Natural killer cell (primary cell): ENCODE data around the gene TMC6. TPM values are rescaled to one million over a fixed set of nuclear protein-coding genes. Genes with fewer than 3 reads are reported as not detected.

Source experiments
- ATAC-seq, 3 donors: fragments of 150-1000 bp in 2 of 3; fragments of 200-7000 bp in 1 of 3; cut with Tn5 transposase; 1 replicate in 1 of 3; 2 replicates in 2 of 3; pipeline ENCODE4 v1.10.0; 2021; ENCODE audit warnings: mild to moderate bottlenecking in 2 of 3, moderate library complexity in 2 of 3
- DNase-seq, 2 donors: peaks; one replicate each; pipeline versions ENCODE4 v3.0.0 to v3.0.0-alpha.2; 2013 to 2021; ENCODE audit warnings: mixed read lengths in 1 of 2
- H3K27ac ChIP-seq: one replicate; pipeline ENCODE4 v1.5.1; 2013; ENCODE audit warnings: mild to moderate bottlenecking, low read length
- H3K27me3 ChIP-seq: one replicate; pipeline ENCODE4 v1.6.1; 2013; ENCODE audit warnings: low read length; ENCODE audit not compliant: control insufficient read depth, insufficient read depth
- H3K36me3 ChIP-seq: one replicate; pipeline ENCODE4 v1.6.1; 2013; ENCODE audit warnings: low read length; ENCODE audit not compliant: control insufficient read depth, insufficient read depth
- H3K4me1 ChIP-seq: one replicate; pipeline ENCODE4 v1.6.1; 2013; ENCODE audit warnings: low read length; ENCODE audit not compliant: control insufficient read depth, insufficient read depth
- H3K4me3 ChIP-seq: one replicate; pipeline ENCODE4 v1.5.1; 2013; ENCODE audit warnings: low read length
- H3K9me3 ChIP-seq: one replicate; pipeline ENCODE4 v1.6.1; 2013; ENCODE audit warnings: low read length; ENCODE audit not compliant: control insufficient read depth, insufficient read depth
- H3K27ac Mint-ChIP-seq, 2 donors: one replicate each; pipeline ENCODE4 v1.8.0; 2022; ENCODE audit warnings: mild to moderate bottlenecking in 2 of 2, mixed read lengths in 2 of 2, moderate library complexity in 1 of 2
- H3K27me3 Mint-ChIP-seq, 2 donors: one replicate each; pipeline ENCODE4 v1.8.0; 2022; ENCODE audit warnings: low read depth in 2 of 2, mixed read lengths in 2 of 2
- H3K36me3 Mint-ChIP-seq: one replicate; pipeline ENCODE4 v1.8.0; 2022; ENCODE audit warnings: mixed read lengths
- H3K4me1 Mint-ChIP-seq, 2 donors: one replicate each; pipeline ENCODE4 v1.8.0; 2022; ENCODE audit warnings: mixed read lengths in 2 of 2
- H3K4me3 Mint-ChIP-seq: one replicate; pipeline ENCODE4 v1.8.0; 2022; ENCODE audit warnings: mild to moderate bottlenecking, moderate library complexity, mixed read lengths
- H3K9me3 Mint-ChIP-seq, 2 donors: one replicate each; pipeline ENCODE4 v1.8.0; 2022; ENCODE audit warnings: mixed read lengths in 2 of 2
- CTCF ChIP-seq: fragments of 200-600 bp; IDR thresholded peaks from one replicate; pipeline ENCODE4 v1.8.0; 2022; ENCODE audit warnings: antibody characterized with exemption
- WGBS: methylation state at CpG from one replicate; pipeline ENCODE4 v1.1.7; 2013; ENCODE audit warnings: missing lambda C conversion rate; ENCODE audit not compliant: insufficient coverage; 5-methylcytosine and 5-hydroxymethylcytosine counted together
- intact Hi-C: fragments of 100-400 bp; cut with micrococcal nuclease; formaldehyde crosslinking; loops from one replicate; pipeline ENCODE4 v1.14.2; 2022
- total RNA-seq, 4 donors: library from RNA; stranded (reverse); fragments of 120-200 nt in 1 of 4; gene quantifications; one replicate each; pipeline versions ENCODE4 v1.2.3 to v1.2.4, GENCODE V29; 2013 to 2022

The TMC6 gene
- total RNA-seq, 3 donors from 2014 or later (not counting 1 experiment from before 2014, with no cell fraction given), result 653 to 825 (median 687) TPM

DNA sequence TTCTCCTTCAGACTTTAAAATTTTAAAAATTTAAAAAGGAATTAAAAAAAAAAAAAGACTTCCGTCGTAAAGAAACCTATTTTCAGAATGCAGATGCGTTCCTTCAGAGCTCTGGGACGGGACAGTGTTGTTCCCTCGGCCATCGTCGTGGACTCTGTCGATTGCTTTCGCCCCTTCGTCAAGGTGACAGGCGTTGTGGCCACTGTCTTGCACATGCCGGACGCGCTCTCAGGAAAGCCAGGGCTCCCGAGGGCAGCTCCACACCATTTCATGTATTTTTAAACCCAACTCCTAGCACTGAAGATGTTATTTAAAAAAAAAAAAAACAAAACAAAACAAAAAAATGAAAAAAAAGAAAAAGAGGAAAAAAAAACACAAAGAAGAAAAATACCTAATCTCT is 22.3 kb downstream of the TMC6 start:
- Mint-ChIP-seq H3K27ac (no peak overlapping the region), H3K4me1 (peaks cover 8 to 13% of the 10 kb centered on the region in 2 donors), H3K9me3 (no peaks in the 10 kb centered on the region), H3K27me3 (no peaks in the 10 kb centered on the region), H3K4me3 (no peak overlapping the region), H3K36me3 (no peaks in the 10 kb centered on the region)
- no peak overlapping the region for H3K27ac ChIP-seq
- 95% methylated on average over 14 of the region's 15 CpGs for WGBS
- H3K27me3 ChIP-seq, result no peaks in the 10 kb centered on the region
- H3K9me3 ChIP-seq, result no peaks in the 10 kb centered on the region
- no peak for ATAC-seq
- no peak for TF ChIP-seq CTCF
- H3K4me3 ChIP-seq, result no peak overlapping the region
- H3K4me1 ChIP-seq, result no peaks in the 10 kb centered on the region
- peaks cover 77% of the 10 kb centered on the region for H3K36me3 ChIP-seq
- intact Hi-C loops, result no loop called here
- DNase-seq, result no peak

DNA sequence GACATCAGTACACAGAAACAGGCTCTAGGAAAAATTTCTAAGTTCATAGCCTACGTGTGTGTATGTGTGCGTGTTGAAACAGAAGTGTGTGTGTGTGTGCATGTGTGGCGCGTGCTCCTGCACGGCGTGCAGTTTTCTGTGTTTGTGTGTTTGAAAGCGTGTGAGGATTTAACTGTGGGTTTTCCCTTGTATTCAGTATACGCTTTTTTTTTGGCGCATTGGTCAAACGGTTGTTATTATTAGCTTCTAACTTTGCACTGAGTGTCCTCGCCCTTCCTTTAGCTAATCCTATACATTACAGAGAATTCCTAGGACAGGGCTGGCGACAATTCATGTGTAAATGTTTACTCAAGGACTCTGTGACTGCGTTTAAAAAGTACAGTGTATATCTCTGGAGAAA is 23.0 kb downstream of the TMC6 start:
- H3K27me3 Mint-ChIP-seq, result no peaks in the 10 kb centered on the region
- no peaks in the 10 kb centered on the region for H3K4me1 ChIP-seq
- no peaks in the 10 kb centered on the region for H3K9me3 ChIP-seq
- no peak overlapping the region for H3K27ac ChIP-seq
- H3K27ac Mint-ChIP-seq, result peak overlapping the region in 1 of 2 donors; percentile 23
- no peaks in the 10 kb centered on the region for H3K36me3 Mint-ChIP-seq
- H3K36me3 ChIP-seq, result peaks cover 71% of the 10 kb centered on the region
- H3K4me1 Mint-ChIP-seq, result peaks cover 2 to 7% of the 10 kb centered on the region in 2 donors
- H3K4me3 Mint-ChIP-seq, result no peak overlapping the region
- H3K4me3 ChIP-seq, result no peak overlapping the region
- no peak for DNase-seq
- no peak for TF ChIP-seq CTCF
- WGBS, result 96% methylated on average over 11 of the region's 13 CpGs
- no peak for ATAC-seq
- intact Hi-C loops, result no loop called here
- no peaks in the 10 kb centered on the region for H3K27me3 ChIP-seq
- H3K9me3 Mint-ChIP-seq, result no peaks in the 10 kb centered on the region

DNA sequence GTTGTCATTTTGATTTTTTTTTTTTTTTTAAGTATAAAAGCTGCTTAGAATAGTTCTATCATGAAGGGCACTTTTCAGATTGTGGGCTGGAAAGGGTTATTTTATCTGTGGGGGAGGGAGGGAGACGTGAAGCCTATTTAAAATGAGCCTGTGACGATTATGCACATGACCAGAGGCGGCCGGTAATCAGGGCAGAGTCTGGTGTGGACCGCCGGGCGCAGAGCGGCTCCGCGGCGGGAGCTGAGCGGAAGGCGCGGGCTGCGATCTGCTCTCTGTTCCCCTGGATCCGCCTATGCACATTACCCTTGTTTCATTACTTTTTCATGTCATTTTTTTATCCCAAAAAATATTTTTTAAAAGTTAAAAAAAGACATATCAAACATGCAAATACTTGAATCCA is 23.5 kb downstream of the TMC6 start:
- no peak overlapping the region for H3K4me3 ChIP-seq
- no peaks in the 10 kb centered on the region for H3K4me1 ChIP-seq
- no peaks in the 10 kb centered on the region for H3K36me3 Mint-ChIP-seq
- no peaks in the 10 kb centered on the region for H3K27me3 Mint-ChIP-seq
- no peaks in the 10 kb centered on the region for H3K9me3 Mint-ChIP-seq
- peaks cover 70% of the 10 kb centered on the region for H3K36me3 ChIP-seq
- H3K27ac ChIP-seq, result no peak overlapping the region
- no peak overlapping the region for H3K4me3 Mint-ChIP-seq
- intact Hi-C loops, result no loop called here
- DNase-seq, result no peak
- no peak for ATAC-seq
- H3K27me3 ChIP-seq, result no peaks in the 10 kb centered on the region
- H3K4me1 Mint-ChIP-seq, result peaks cover 0 to 5% of the 10 kb centered on the region in 2 donors
- peak overlapping the region in 1 of 2 donors; percentile 23 for H3K27ac Mint-ChIP-seq
- no peak for TF ChIP-seq CTCF
- WGBS, result 96% methylated on average over 16 of the region's 16 CpGs
- H3K9me3 ChIP-seq, result no peaks in the 10 kb centered on the region

- Mint-ChIP-seq H3K36me3 (no peaks in the 10 kb centered on the region), H3K4me1 (peaks cover 0 to 5% of the 10 kb centered on the region in 2 donors), H3K9me3 (no peaks in the 10 kb centered on the region), H3K4me3 (no peak overlapping the region), H3K27ac (no peak overlapping the region), H3K27me3 (no peaks in the 10 kb centered on the region)
- no peak overlapping the region for H3K4me3 ChIP-seq
- H3K27ac ChIP-seq, result no peak overlapping the region
- H3K4me1 ChIP-seq, result no peaks in the 10 kb centered on the region
- DNase-seq (no peak), ATAC-seq (no peak)
- H3K36me3 ChIP-seq, result peaks cover 69% of the 10 kb centered on the region
- no peak for TF ChIP-seq CTCF
- 97% methylated on average over 28 of the region's 28 CpGs for WGBS
- intact Hi-C loops, result no loop called here
- H3K9me3 ChIP-seq, result no peaks in the 10 kb centered on the region
- H3K27me3 ChIP-seq, result no peaks in the 10 kb centered on the region
Observed at GRCh38 chr17:78104540-78104941, 24.0 kb downstream of the TMC6 start.
